Loucy (cell line): ENCODE data around the gene SMAD3.

Source experiments
- H2AFZ ChIP-seq: fragments of 200-600 bp; sonication (generic); 2 replicates; pipeline ENCODE4 v1.6.0; 2016; ENCODE audit warnings: antibody characterized with exemption, mild to moderate bottlenecking, low read length, moderate library complexity
- H3F3A ChIP-seq: fragments of 200-600 bp; 2 replicates; pipeline ENCODE4 v1.6.0; 2016; ENCODE audit warnings: antibody characterized with exemption, low read depth, mild to moderate bottlenecking
- H3K27me3 ChIP-seq: fragments of 200-600 bp; sonication (generic); 2 replicates; pipeline ENCODE4 v1.6.1; 2014; ENCODE audit warnings: low read length, mild to moderate bottlenecking; ENCODE audit not compliant: insufficient read depth, poor library complexity, severe bottlenecking
- H3K36me3 ChIP-seq: fragments of 200-600 bp; sonication (generic); 2 replicates; pipeline ENCODE4 v1.6.1; 2016; ENCODE audit warnings: low read length; ENCODE audit not compliant: insufficient read depth
- H3K4me1 ChIP-seq: fragments of 200-600 bp; sonication (generic); 2 replicates; pipeline ENCODE4 v1.5.1; 2014; ENCODE audit warnings: low read length, mild to moderate bottlenecking; ENCODE audit not compliant: insufficient read depth, poor library complexity, severe bottlenecking
- H3K4me2 ChIP-seq: fragments of 200-600 bp; sonication (generic); 2 replicates; pipeline ENCODE4 v1.6.0; 2014; ENCODE audit warnings: antibody characterized with exemption, low read length, low read depth, mild to moderate bottlenecking; ENCODE audit not compliant: poor library complexity, severe bottlenecking
- H3K4me3 ChIP-seq: fragments of 200-600 bp; sonication (generic); 2 replicates; pipeline ENCODE4 v1.5.1; 2014; ENCODE audit warnings: low read length, mild to moderate bottlenecking, mixed read lengths; ENCODE audit not compliant: poor library complexity, severe bottlenecking
- H3K79me2 ChIP-seq: fragments of 200-600 bp; sonication (generic); 2 replicates; pipeline ENCODE4 v1.6.1; 2014; ENCODE audit warnings: low read length; ENCODE audit not compliant: insufficient read depth
- H3K9ac ChIP-seq: fragments of 200-600 bp; sonication (generic); 2 replicates; pipeline ENCODE4 v1.6.0; 2014; ENCODE audit warnings: mild to moderate bottlenecking, low read depth, low read length, moderate library complexity; ENCODE audit not compliant: poor library complexity, severe bottlenecking
- H3K9me2 ChIP-seq: fragments of 200-600 bp; sonication (generic); replicated peaks from 2 replicates; pipeline ENCODE4 v1.6.1; 2016; ENCODE audit warnings: low read depth, low read length, mixed read lengths
- H3K9me3 ChIP-seq: fragments of 200-600 bp; sonication (generic); 2 replicates; pipeline ENCODE4 v1.6.1; 2014; ENCODE audit warnings: mild to moderate bottlenecking, antibody characterized with exemption, low read length, low read depth; ENCODE audit not compliant: insufficient read depth
- H4K20me1 ChIP-seq: fragments of 200-600 bp; sonication (generic); 2 replicates; pipeline ENCODE4 v1.6.0; 2014; ENCODE audit warnings: antibody characterized with exemption, low read length, mild to moderate bottlenecking; ENCODE audit not compliant: insufficient read depth, poor library complexity, severe bottlenecking
- CTCF ChIP-seq: fragments of 200-600 bp; sonication (generic); conservative IDR thresholded peaks from 2 replicates; pipeline ENCODE4 v1.5.1; 2014; ENCODE audit warnings: mild to moderate bottlenecking, antibody characterized with exemption, low read length
- EZH2phosphoT487 ChIP-seq: fragments of 200-600 bp; IDR thresholded peaks from 2 replicates; pipeline ENCODE4 v1.6.1; 2018; ENCODE audit warnings: antibody characterized with exemption, mild to moderate bottlenecking, moderate library complexity, borderline replicate concordance

Gene SMAD3

GRCh38 chr15:67076147-67076843 is 10.9 kb downstream of the SMAD3 start:
- Histone ChIP-seq H3F3A (no peaks in the 10 kb centered on the region), H3K36me3 (no peaks in the 10 kb centered on the region), H3K9me2 (no peaks in the 10 kb centered on the region), H3K4me1 (peaks cover 88% of the 10 kb centered on the region), H3K27me3 (no peaks in the 10 kb centered on the region), H3K9me3 (no peaks in the 10 kb centered on the region), H3K4me2 (peak overlapping the region; percentile 56), H3K79me2 (peaks cover 100% of the 10 kb centered on the region), H3K4me3 (peak overlapping the region; percentile 15), H4K20me1 (peaks cover 60% of the 10 kb centered on the region), H2AFZ (no peak overlapping the region), H3K9ac (no peak overlapping the region)
- TF ChIP-seq CTCF (no peak), EZH2phosphoT487 (no peak)

DNA sequence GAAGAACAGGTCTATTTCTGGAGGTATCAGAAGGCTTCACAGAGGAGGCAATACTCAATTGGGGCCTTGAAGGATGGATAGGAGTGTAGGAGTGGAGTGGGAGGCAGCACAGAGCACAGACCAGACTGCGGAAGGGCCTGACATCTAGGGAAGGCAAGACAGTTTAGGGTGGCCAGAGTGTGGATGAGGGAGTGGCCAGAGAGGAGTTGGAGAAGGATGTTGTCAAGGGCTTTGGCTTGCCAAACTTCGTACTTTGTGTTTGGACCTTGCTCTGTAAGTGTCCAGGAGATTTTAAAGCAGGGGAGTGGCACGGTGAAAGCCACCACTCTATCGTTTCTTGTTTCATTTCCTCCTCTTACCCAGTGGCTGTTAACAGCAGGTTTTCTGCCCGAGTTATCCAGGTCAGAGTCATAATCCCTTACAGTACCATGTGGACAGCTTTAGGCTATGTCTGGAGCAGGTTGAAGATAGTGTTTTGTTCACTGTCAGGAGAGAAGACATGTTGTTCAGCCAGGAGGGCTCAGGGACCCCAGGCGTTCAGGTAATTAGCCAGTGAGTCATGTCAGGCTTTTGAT is 12.3 kb downstream of the SMAD3 start:
- H3F3A ChIP-seq = peaks cover 3% of the 10 kb centered on the region; the same call in 1 of the 2 replicates
- H3K9ac ChIP-seq = peak overlapping the region; percentile 25
- H3K4me3 ChIP-seq = no peak overlapping the region
- H3K9me3 ChIP-seq = no peaks in the 10 kb centered on the region
- H3K36me3 ChIP-seq = no peaks in the 10 kb centered on the region
- H3K4me1 ChIP-seq = peaks cover 91% of the 10 kb centered on the region
- H3K4me2 ChIP-seq = peak overlapping the region; percentile 56
- H3K9me2 ChIP-seq = no peaks in the 10 kb centered on the region
- no peak overlapping the region for H2AFZ ChIP-seq
- H3K27me3 ChIP-seq = no peaks in the 10 kb centered on the region
- peaks cover 100% of the 10 kb centered on the region for H3K79me2 ChIP-seq
- H4K20me1 ChIP-seq = peaks cover 52% of the 10 kb centered on the region
- no peak for TF ChIP-seq CTCF
- no peak for TF ChIP-seq EZH2phosphoT487

- Histone ChIP-seq H3K4me1 (peaks cover 90% of the 10 kb centered on the region), H4K20me1 (peaks cover 40% of the 10 kb centered on the region), H3K79me2 (peaks cover 100% of the 10 kb centered on the region), H3K27me3 (no peaks in the 10 kb centered on the region), H3K4me2 (no peak overlapping the region), H2AFZ (no peak overlapping the region), H3F3A (peaks cover 3% of the 10 kb centered on the region), H3K9me3 (no peaks in the 10 kb centered on the region), H3K4me3 (no peak overlapping the region), H3K9ac (no peak overlapping the region), H3K9me2 (no peaks in the 10 kb centered on the region), H3K36me3 (no peaks in the 10 kb centered on the region)
- TF ChIP-seq EZH2phosphoT487 (no peak), CTCF (no peak)
Measured at GRCh38 chr15:67079361-67079760, 14.0 kb downstream of the SMAD3 start.
